CD14-positive monocyte (primary cell): ENCODE data around the gene NPEPL1. TPM values are rescaled to one million over a fixed set of nuclear protein-coding genes. Genes with fewer than 3 reads are reported as not detected.

Experiments used
- DNase-seq, 3 donors: peaks; one replicate each; pipeline ENCODE4 v3.0.0-alpha.2; 2011 to 2022
- H2AFZ ChIP-seq: 2 replicates; pipeline ENCODE4 v1.6.0; 2012; ENCODE audit warnings: mild to moderate bottlenecking, low read depth, low read length, inconsistent platforms; ENCODE audit not compliant: insufficient read depth, poor library complexity, severe bottlenecking
- H3K27ac ChIP-seq, 2 donors: 1 replicate in 1 of 2; 2 replicates in 1 of 2; pipeline ENCODE4 v1.5.1; 2012 to 2013; ENCODE audit warnings: low read length in 2 of 2, control low read depth in 1 of 2, inconsistent platforms in 1 of 2, low read depth in 1 of 2, mild to moderate bottlenecking in 1 of 2
- H3K27me3 ChIP-seq, 2 donors: one replicate each; pipeline versions ENCODE4 v1.6.0 to v1.6.1; 2011 to 2013; ENCODE audit warnings: low read length in 2 of 2; ENCODE audit not compliant: control insufficient read depth in 2 of 2, insufficient read depth in 2 of 2
- H3K36me3 ChIP-seq, 2 donors: replicated peaks in 1 of 2; 1 replicate in 1 of 2; 2 replicates in 1 of 2; pipeline versions ENCODE4 v1.5.1 to v1.6.1; 2012 to 2013; ENCODE audit warnings: low read length in 2 of 2, control low read depth in 1 of 2, inconsistent platforms in 1 of 2, mild to moderate bottlenecking in 1 of 2; ENCODE audit not compliant: insufficient read depth in 2 of 2, control insufficient read depth in 1 of 2
- H3K4me1 ChIP-seq, 2 donors: 1 replicate in 1 of 2; 2 replicates in 1 of 2; pipeline versions ENCODE4 v1.5.1 to v1.6.1; 2012 to 2013; ENCODE audit warnings: low read length in 2 of 2, control low read depth in 1 of 2, inconsistent platforms in 1 of 2, mild to moderate bottlenecking in 1 of 2, moderate library complexity in 1 of 2; ENCODE audit not compliant: insufficient read depth in 2 of 2, control insufficient read depth in 1 of 2
- H3K4me2 ChIP-seq: replicated peaks from 2 replicates; pipeline ENCODE3; 2012; ENCODE audit warnings: low read length, moderate library complexity, mild to moderate bottlenecking; ENCODE audit not compliant: poor library complexity, severe bottlenecking; ENCODE audit errors: extremely low read depth
- H3K4me3 ChIP-seq, 3 experiments: fragments of 200-600 bp in 1 of 3; sonication (generic) in 1 of 3; replicated peaks in 1 of 3; 1 replicate in 2 of 3; 2 replicates in 1 of 3; pipeline ENCODE4 v1.5.1; 2011 to 2013; ENCODE audit warnings: low read length in 3 of 3, mild to moderate bottlenecking in 3 of 3, control low read depth in 2 of 3, low read depth in 2 of 3, inconsistent platforms in 1 of 3, moderate library complexity in 1 of 3
- H3K79me2 ChIP-seq: 2 replicates; pipeline ENCODE4 v1.6.0; 2012; ENCODE audit warnings: mild to moderate bottlenecking, control low read depth, inconsistent platforms, low read length, moderate library complexity; ENCODE audit not compliant: insufficient read depth
- H3K9ac ChIP-seq: 2 replicates; pipeline ENCODE4 v1.6.0; 2017; ENCODE audit warnings: low read length, mild to moderate bottlenecking; ENCODE audit not compliant: insufficient read depth, poor library complexity, severe bottlenecking
- H3K9me3 ChIP-seq, 2 donors: replicated peaks in 1 of 2; 1 replicate in 1 of 2; 2 replicates in 1 of 2; pipeline versions ENCODE4 v1.5.1 to v1.6.1; 2012 to 2013; ENCODE audit warnings: low read length in 2 of 2, control low read depth in 1 of 2; ENCODE audit not compliant: control insufficient read depth in 1 of 2, insufficient read depth in 1 of 2
- H4K20me1 ChIP-seq: 2 replicates; pipeline ENCODE4 v1.6.0; 2012; ENCODE audit warnings: mild to moderate bottlenecking, low read length, control low read depth, moderate library complexity; ENCODE audit not compliant: insufficient read depth
- H3K27ac Mint-ChIP-seq, 7 donors: one replicate each; pipeline ENCODE4 v1.8.0; 2020; ENCODE audit warnings: mild to moderate bottlenecking in 7 of 7, mixed read lengths in 7 of 7, moderate library complexity in 6 of 7, inconsistent platforms in 2 of 7
- H3K27me3 Mint-ChIP-seq, 3 donors: one replicate each; pipeline ENCODE4 v1.8.0; 2021 to 2022; ENCODE audit warnings: low read depth in 3 of 3, mild to moderate bottlenecking in 3 of 3, mixed read lengths in 3 of 3, moderate library complexity in 3 of 3, inconsistent platforms in 1 of 3
- H3K36me3 Mint-ChIP-seq, 2 donors: one replicate each; pipeline ENCODE4 v1.8.0; 2020; ENCODE audit warnings: mixed read lengths in 2 of 2, inconsistent platforms in 1 of 2, mild to moderate bottlenecking in 1 of 2
- H3K4me1 Mint-ChIP-seq: one replicate; pipeline ENCODE4 v1.8.0; 2020; ENCODE audit warnings: mild to moderate bottlenecking, mixed read lengths
- H3K4me3 Mint-ChIP-seq, 2 donors: one replicate each; pipeline ENCODE4 v1.8.0; 2020; ENCODE audit warnings: mild to moderate bottlenecking in 2 of 2, mixed read lengths in 2 of 2, moderate library complexity in 1 of 2
- H3K9me3 Mint-ChIP-seq, 7 donors: one replicate each; pipeline ENCODE4 v1.8.0; 2020 to 2022; ENCODE audit warnings: mixed read lengths in 7 of 7, mild to moderate bottlenecking in 6 of 7, moderate library complexity in 6 of 7, inconsistent platforms in 2 of 7
- WGBS: methylation state at CpG from one replicate; pipeline ENCODE4 v1.1.5; 2013; ENCODE audit warnings: missing lambda C conversion rate; ENCODE audit not compliant: insufficient coverage; 5-methylcytosine and 5-hydroxymethylcytosine counted together
- intact Hi-C, 2 donors: fragments of 100-400 bp; cut with micrococcal nuclease; formaldehyde crosslinking; loops; one replicate each; pipeline versions ENCODE4 v1.15.0 to v1.15.1; 2023
- polyA plus RNA-seq, 3 donors: library from polyadenylated mRNA; depleted of rRNA in 1 of 3; unstranded in 2 of 3; stranded (reverse) in 1 of 3; fragments of 300-500 nt in 2 of 3; fragments of >200 nt in 1 of 3; fragmentation: Illumina TruSeq in 2 of 3; gene quantifications; 1 replicate in 2 of 3; 2 replicates in 1 of 3; pipeline ENCODE4 v1.2.3, GENCODE V29; 2012 to 2021
- TF ChIP-seq, protein P1 (sequence below): fragments of 200-600 bp; IDR thresholded peaks from one replicate; pipeline ENCODE4 v1.8.0; 2022; ENCODE audit warnings: antibody characterized with exemption, mild to moderate bottlenecking

NPEPL1 gene
- polyA plus RNA-seq, 3 donors, result 37.6 to 109 (median 39.6) TPM

- H3K36me3 ChIP-seq, result peaks cover 77 to 91% of the 10 kb centered on the region in 2 donors
- no peak overlapping the region for H3K4me3 ChIP-seq
- 98% methylated on average over 22 of the region's 28 CpGs for WGBS
- Mint-ChIP-seq H3K4me1 (no peaks in the 10 kb centered on the region), H3K9me3 (peaks cover 0 to 1% (median 0%) of the 10 kb centered on the region in 7 donors), H3K4me3 (no peak overlapping the region), H3K27ac (peak overlapping the region in 2 of 7 donors; percentile 28 to 32), H3K36me3 (peaks cover 59% of the 10 kb centered on the region in 2 donors), H3K27me3 (peaks cover 0 to 1% (median 0%) of the 10 kb centered on the region in 3 donors)
- H3K27ac ChIP-seq, result no peak overlapping the region
- DNase-seq, result peak in 1 of 3 donors; percentile 4
- H4K20me1 ChIP-seq, result peaks cover 5% of the 10 kb centered on the region
- H3K4me1 ChIP-seq, result no peaks in the 10 kb centered on the region
- no peak overlapping the region for H2AFZ ChIP-seq
- TF ChIP-seq, protein P1, sequence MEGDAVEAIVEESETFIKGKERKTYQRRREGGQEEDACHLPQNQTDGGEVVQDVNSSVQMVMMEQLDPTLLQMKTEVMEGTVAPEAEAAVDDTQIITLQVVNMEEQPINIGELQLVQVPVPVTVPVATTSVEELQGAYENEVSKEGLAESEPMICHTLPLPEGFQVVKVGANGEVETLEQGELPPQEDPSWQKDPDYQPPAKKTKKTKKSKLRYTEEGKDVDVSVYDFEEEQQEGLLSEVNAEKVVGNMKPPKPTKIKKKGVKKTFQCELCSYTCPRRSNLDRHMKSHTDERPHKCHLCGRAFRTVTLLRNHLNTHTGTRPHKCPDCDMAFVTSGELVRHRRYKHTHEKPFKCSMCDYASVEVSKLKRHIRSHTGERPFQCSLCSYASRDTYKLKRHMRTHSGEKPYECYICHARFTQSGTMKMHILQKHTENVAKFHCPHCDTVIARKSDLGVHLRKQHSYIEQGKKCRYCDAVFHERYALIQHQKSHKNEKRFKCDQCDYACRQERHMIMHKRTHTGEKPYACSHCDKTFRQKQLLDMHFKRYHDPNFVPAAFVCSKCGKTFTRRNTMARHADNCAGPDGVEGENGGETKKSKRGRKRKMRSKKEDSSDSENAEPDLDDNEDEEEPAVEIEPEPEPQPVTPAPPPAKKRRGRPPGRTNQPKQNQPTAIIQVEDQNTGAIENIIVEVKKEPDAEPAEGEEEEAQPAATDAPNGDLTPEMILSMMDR, result peak; percentile 51
- no peaks in the 10 kb centered on the region for H3K9me3 ChIP-seq
- H3K79me2 ChIP-seq, result no peaks in the 10 kb centered on the region
- H3K9ac ChIP-seq, result no peak overlapping the region
- intact Hi-C loops, result no loop called here
- H3K27me3 ChIP-seq, result no peaks in the 10 kb centered on the region
- H3K4me2 ChIP-seq, result no peak overlapping the region
Measured at GRCh38 chr20:58702859-58703648, 10.5 kb downstream of the NPEPL1 start.

DNA sequence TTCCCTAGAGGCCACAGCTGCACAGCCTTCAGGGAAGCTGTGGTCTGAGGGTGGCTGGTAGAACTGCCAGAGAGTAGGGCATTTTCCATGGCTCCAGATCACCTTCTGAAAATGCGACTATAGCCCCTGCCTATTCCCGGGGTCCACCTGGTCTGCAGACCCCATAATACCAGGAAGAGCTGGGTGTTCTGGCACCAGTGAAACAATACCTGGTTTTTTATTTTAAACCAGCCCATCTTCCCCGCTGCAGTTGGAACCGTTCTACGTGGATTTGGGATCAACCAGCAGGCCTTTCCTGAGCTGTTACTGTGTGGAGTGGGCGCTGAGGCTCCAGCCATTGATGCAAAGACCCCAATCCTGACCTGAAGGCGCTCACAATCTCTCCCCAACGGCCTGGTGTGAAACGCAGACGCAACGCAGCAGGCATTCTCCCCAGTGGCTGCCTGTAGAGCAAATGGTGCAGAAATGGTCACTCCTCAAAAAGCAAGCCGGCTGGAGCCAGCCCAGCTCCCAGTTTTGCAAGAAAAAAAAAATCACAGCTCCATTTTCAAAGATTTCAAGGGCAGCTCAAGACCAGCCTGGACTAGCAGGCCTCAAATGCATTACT, 11.3 kb downstream of the NPEPL1 start:
- no peak overlapping the region for H3K27ac ChIP-seq
- intact Hi-C loops, result no loop called here
- Mint-ChIP-seq H3K4me3 (no peak overlapping the region), H3K27ac (peak overlapping the region in 2 of 7 donors; percentile 33 to 43), H3K36me3 (peaks cover 60 to 63% of the 10 kb centered on the region in 2 donors), H3K27me3 (no peaks in the 10 kb centered on the region), H3K9me3 (peaks cover 0 to 1% (median 0%) of the 10 kb centered on the region in 7 donors), H3K4me1 (no peaks in the 10 kb centered on the region)
- no peak overlapping the region for H3K4me3 ChIP-seq
- no peak overlapping the region for H3K9ac ChIP-seq
- peaks cover 71 to 91% of the 10 kb centered on the region in 2 donors for H3K36me3 ChIP-seq
- no peak for DNase-seq
- TF ChIP-seq, protein P1, result no peak
- H3K79me2 ChIP-seq, result no peaks in the 10 kb centered on the region
- WGBS, result 95% methylated on average over 11 of the region's 12 CpGs
- H4K20me1 ChIP-seq, result peaks cover 5% of the 10 kb centered on the region
- no peaks in the 10 kb centered on the region for H3K4me1 ChIP-seq
- no peaks in the 10 kb centered on the region for H3K9me3 ChIP-seq
- no peak overlapping the region for H2AFZ ChIP-seq
- no peaks in the 10 kb centered on the region for H3K27me3 ChIP-seq
- no peak overlapping the region for H3K4me2 ChIP-seq
